GM23338 (cell line): ENCODE data around the gene FGG. TPM values are rescaled to one million over a fixed set of nuclear protein-coding genes. Genes with fewer than 3 reads are reported as not detected.

Experiments used
- ATAC-seq: fragments of 200-7000 bp; cut with Tn5 transposase; 3 replicates; pipeline ENCODE4 v1.9.1; 2020
- DNase-seq: peaks from one replicate; pipeline ENCODE4 v3.0.0-alpha.2; 2015; ENCODE audit warnings: low spot score
- H2AFZ ChIP-seq: fragments of 200-600 bp; sonication (generic); 2 replicates; pipeline ENCODE4 v1.8.0; 2016; ENCODE audit warnings: antibody characterized with exemption, mild to moderate bottlenecking, moderate library complexity
- H3F3A ChIP-seq: fragments of 200-600 bp; sonication (generic); replicated peaks from 2 replicates; pipeline ENCODE4 v1.8.0; 2017; ENCODE audit warnings: antibody characterized with exemption, mixed run types, low read depth
- H3K27ac ChIP-seq: fragments of 200-600 bp; sonication (generic); 2 replicates; pipeline ENCODE4 v1.6.1; 2016; ENCODE audit warnings: low read depth
- H3K27me3 ChIP-seq: fragments of 200-600 bp; sonication (generic); 2 replicates; pipeline ENCODE4 v1.8.0; 2016; ENCODE audit warnings: mild to moderate bottlenecking, mixed run types, moderate library complexity; ENCODE audit not compliant: insufficient read depth
- H3K36me3 ChIP-seq: fragments of 200-600 bp; sonication (generic); 2 replicates; pipeline ENCODE4 v1.8.0; 2016; ENCODE audit warnings: mild to moderate bottlenecking; ENCODE audit not compliant: insufficient read depth
- H3K4me1 ChIP-seq: fragments of 200-600 bp; sonication (generic); 2 replicates; pipeline ENCODE4 v1.8.0; 2016; ENCODE audit warnings: mild to moderate bottlenecking, moderate library complexity; ENCODE audit not compliant: insufficient read depth
- H3K4me2 ChIP-seq: fragments of 200-600 bp; sonication (generic); 2 replicates; pipeline ENCODE4 v1.7.1; 2017; ENCODE audit warnings: mixed run types
- H3K4me3 ChIP-seq: fragments of 200-600 bp; sonication (generic); 2 replicates; pipeline ENCODE4 v1.6.1; 2016; ENCODE audit warnings: mixed run types
- H3K79me2 ChIP-seq: fragments of 200-600 bp; sonication (generic); replicated peaks from 2 replicates; pipeline ENCODE4 v1.8.0; 2017; ENCODE audit warnings: mild to moderate bottlenecking; ENCODE audit not compliant: insufficient read depth
- H3K9me2 ChIP-seq: fragments of 200-600 bp; sonication (generic); 2 replicates; pipeline ENCODE4 v1.8.0; 2017; ENCODE audit not compliant: insufficient read depth
- H4K20me1 ChIP-seq: fragments of 200-600 bp; sonication (generic); replicated peaks from 2 replicates; pipeline ENCODE4 v1.8.0; 2017; ENCODE audit warnings: mild to moderate bottlenecking; ENCODE audit not compliant: insufficient read depth
- H3K27ac Mint-ChIP-seq: 2 replicates; pipeline ENCODE4 v1.8.0; 2020; ENCODE audit warnings: inconsistent platforms, mild to moderate bottlenecking, moderate library complexity, mixed read lengths
- H3K27me3 Mint-ChIP-seq: 3 replicates; pipeline ENCODE4 v1.8.0; 2022; ENCODE audit warnings: low read depth, mild to moderate bottlenecking, moderate library complexity, mixed read lengths, inconsistent platforms; ENCODE audit not compliant: insufficient read depth, poor library complexity
- H3K36me3 Mint-ChIP-seq: 3 replicates; pipeline ENCODE4 v1.8.0; 2021; ENCODE audit warnings: low read depth, mild to moderate bottlenecking, inconsistent platforms, moderate library complexity, mixed read lengths
- H3K4me1 Mint-ChIP-seq: 3 replicates; pipeline ENCODE4 v1.8.0; 2020; ENCODE audit warnings: mild to moderate bottlenecking, inconsistent platforms, mixed read lengths
- H3K4me3 Mint-ChIP-seq: 3 replicates; pipeline ENCODE4 v1.8.0; 2021; ENCODE audit warnings: moderate library complexity, mild to moderate bottlenecking, inconsistent platforms, mixed read lengths
- H3K9me3 Mint-ChIP-seq: 3 replicates; pipeline ENCODE4 v1.8.0; 2020; ENCODE audit warnings: moderate library complexity, mild to moderate bottlenecking, inconsistent platforms, mixed read lengths
- CTCF ChIP-seq, 2 experiments: fragments of 200-600 bp in 1 of 2; sonication (generic) in 1 of 2; conservative IDR thresholded peaks; 2 replicates each; pipeline versions ENCODE4 v1.5.1 to v1.6.1; 2016 to 2017; ENCODE audit warnings: antibody characterized with exemption in 2 of 2, low read depth in 2 of 2, mild to moderate bottlenecking in 2 of 2, moderate library complexity in 1 of 2
- ZNF462 ChIP-seq: fragments of 250-450 bp; sonication (Bioruptor Pico); IDR thresholded peaks from 2 replicates; pipeline ENCODE4 v1.5.0; 2020; ENCODE audit warnings: mild to moderate bottlenecking, moderate library complexity
- polyA plus RNA-seq: library from polyadenylated mRNA; unstranded; fragments of >200 nt; fragmentation: Nextera tagmentation; extraction: Ambion mirVana; gene quantifications from 2 replicates; pipeline ENCODE4 v1.2.1, GENCODE V29; 2016
- total RNA-seq: library from RNA; depleted of rRNA; stranded (reverse); fragments of >200 nt; shearing (Covaris generic); gene quantifications from 2 replicates; pipeline ENCODE4 v1.2.3, GENCODE V29; 2014

The FGG gene
- total and polyA plus RNA-seq, 2 experiments from 2014 or later: not detected

GRCh38 chr4:154608361-154609252 is 3.8 kb downstream of the FGG start:
- TF ChIP-seq CTCF (conservative IDR thresholded peaks at IDR 0.05; ENCODE audit: low read depth in 2 of 2): peak; percentile 35 to 47
- TF ChIP-seq ZNF462 (CRISPR knock-in tag): no peak
- H3F3A ChIP-seq: no peaks in the 10 kb centered on the region

More at GRCh38 chr4:154608361-154609252, 3.8 kb downstream of the FGG start:
- no peak overlapping the region for H3K27ac ChIP-seq
- H4K20me1 ChIP-seq: no peaks in the 10 kb centered on the region
- no peak overlapping the region for H3K4me3 Mint-ChIP-seq
- no peaks in the 10 kb centered on the region for H3K79me2 ChIP-seq
- no peak overlapping the region for H3K4me2 ChIP-seq
- no peaks in the 10 kb centered on the region for H3K9me3 Mint-ChIP-seq
- no peaks in the 10 kb centered on the region for H3K36me3 ChIP-seq
- H3K4me3 ChIP-seq: no peak overlapping the region
- H3K9me2 ChIP-seq: no peaks in the 10 kb centered on the region
- no peaks in the 10 kb centered on the region for H3K27me3 Mint-ChIP-seq
- H2AFZ ChIP-seq: no peak overlapping the region
- H3K27me3 ChIP-seq: no peaks in the 10 kb centered on the region
- H3K4me1 Mint-ChIP-seq: peaks cover 3% of the 10 kb centered on the region
- no peaks in the 10 kb centered on the region for H3K36me3 Mint-ChIP-seq
- ATAC-seq: no peak
- H3K4me1 ChIP-seq: no peaks in the 10 kb centered on the region
- DNase-seq: peak; percentile 24
- H3K27ac Mint-ChIP-seq: no peak overlapping the region
